HUES6 (cell line): ENCODE measurements around the gene NCAPH2.
"Not testable (repeated sequence)": the region's sequence is repeated elsewhere in the genome, so short reads cannot be mapped to it uniquely, and the experiment has no call there.

Experiments
- H3K27ac ChIP-seq: 2 replicates; pipeline ENCODE4 v1.7.0; 2013; ENCODE audit warnings: low read depth, mild to moderate bottlenecking, low read length, inconsistent platforms
- H3K27me3 ChIP-seq: 2 replicates; pipeline ENCODE4 v1.6.1; 2013; ENCODE audit warnings: low read length; ENCODE audit not compliant: control insufficient read depth, insufficient read depth
- H3K36me3 ChIP-seq: 2 replicates; pipeline ENCODE4 v1.6.1; 2013; ENCODE audit warnings: low read length; ENCODE audit not compliant: control insufficient read depth, insufficient read depth
- H3K4me1 ChIP-seq: 2 replicates; pipeline ENCODE4 v1.6.1; 2013; ENCODE audit warnings: low read length; ENCODE audit not compliant: control insufficient read depth, insufficient read depth
- H3K4me3 ChIP-seq: 2 replicates; pipeline ENCODE4 v1.5.1; 2013; ENCODE audit warnings: low read depth, low read length
- H3K9ac ChIP-seq: one replicate; pipeline ENCODE4 v1.6.1; 2013; ENCODE audit warnings: mild to moderate bottlenecking, low read length
- H3K9me3 ChIP-seq: 2 replicates; pipeline ENCODE4 v1.6.1; 2013; ENCODE audit warnings: low read depth, low read length; ENCODE audit not compliant: control insufficient read depth, insufficient read depth

Gene NCAPH2

DNA sequence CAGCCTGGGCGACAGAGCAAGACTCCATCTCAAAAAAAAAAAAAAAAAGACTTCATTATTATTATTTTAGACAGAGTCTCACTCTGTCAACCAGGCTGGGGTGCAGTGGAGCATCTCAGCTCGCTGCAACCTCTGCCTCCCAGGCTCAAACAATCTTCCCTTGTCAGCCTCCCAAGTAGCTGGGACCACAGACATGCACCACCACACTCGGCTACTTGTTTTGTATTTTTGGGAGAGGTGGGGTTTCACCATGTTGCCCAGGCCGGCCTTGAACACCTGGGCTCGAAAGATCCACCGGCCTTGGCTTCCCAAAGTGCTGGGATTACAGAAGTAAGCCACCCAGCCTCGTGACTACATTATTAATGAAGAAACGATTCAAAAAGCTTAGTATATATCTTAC is 27.1 kb downstream of the NCAPH2 start:
- H3K4me3 ChIP-seq = no peak overlapping the region
- no peaks in the 10 kb centered on the region for H3K36me3 ChIP-seq
- peaks cover 13% of the 10 kb centered on the region for H3K4me1 ChIP-seq

DNA sequence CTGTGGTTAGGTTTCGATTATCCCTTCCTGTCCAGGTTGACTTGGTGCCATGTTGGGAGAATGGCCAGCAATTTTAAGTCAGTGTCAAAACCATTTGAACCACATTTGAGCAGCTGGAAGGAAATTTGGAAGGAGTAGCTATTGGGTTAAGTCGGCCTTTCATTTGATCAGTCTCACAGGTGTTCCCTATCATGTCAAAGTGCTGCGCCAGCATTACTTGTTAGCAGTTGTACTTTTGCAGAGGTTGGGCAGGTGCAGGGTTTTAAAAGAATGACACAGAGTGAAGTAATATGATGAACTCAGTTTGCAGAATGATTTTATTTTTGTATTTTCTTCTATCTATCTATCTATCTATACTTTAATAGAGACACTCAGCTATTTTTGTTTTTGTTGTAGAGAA is 28.2 kb downstream of the NCAPH2 start:
- peaks cover 30% of the 10 kb centered on the region for H3K27me3 ChIP-seq
- H3K27ac ChIP-seq = no peak overlapping the region
- H3K4me1 ChIP-seq = peaks cover 10% of the 10 kb centered on the region
- H3K36me3 ChIP-seq = no peaks in the 10 kb centered on the region
- no peak overlapping the region for H3K4me3 ChIP-seq
- H3K9me3 ChIP-seq = no peaks in the 10 kb centered on the region
- no peak overlapping the region for H3K9ac ChIP-seq

More for the DNA sequence above, 27.1 kb downstream of the NCAPH2 start:
- Histone ChIP-seq H3K9me3 (no peaks in the 10 kb centered on the region), H3K27me3 (peaks cover 41% of the 10 kb centered on the region), H3K27ac (no peak overlapping the region), H3K9ac (no peak overlapping the region)

DNA sequence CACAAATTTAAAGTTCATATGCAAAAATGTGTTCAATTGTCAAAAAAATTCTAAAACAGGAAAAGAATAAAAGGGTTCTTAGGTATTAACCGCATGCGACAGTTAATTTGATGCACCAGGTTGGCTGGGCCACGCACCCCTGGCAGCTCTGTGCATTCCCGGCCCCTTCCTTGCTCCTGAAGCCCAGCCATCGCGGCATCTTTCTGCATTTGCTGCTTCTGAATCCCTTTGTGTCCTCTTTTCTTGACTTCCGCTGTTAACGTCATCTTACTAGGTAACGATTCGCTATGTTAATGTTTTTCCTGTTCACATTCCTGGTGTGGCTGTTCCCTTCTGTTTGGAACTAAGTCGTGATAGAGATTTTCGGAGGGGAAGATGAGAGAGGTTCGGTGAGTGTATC is 29.7 kb downstream of the NCAPH2 start:
- no peaks in the 10 kb centered on the region for H3K9me3 ChIP-seq
- no peak overlapping the region for H3K27ac ChIP-seq
- peaks cover 8% of the 10 kb centered on the region; the same call in 1 of the 2 replicates for H3K4me1 ChIP-seq
- H3K36me3 ChIP-seq = no peaks in the 10 kb centered on the region
- H3K4me3 ChIP-seq = no peak overlapping the region
- H3K9ac ChIP-seq = no peak overlapping the region
- peaks cover 14% of the 10 kb centered on the region for H3K27me3 ChIP-seq

DNA sequence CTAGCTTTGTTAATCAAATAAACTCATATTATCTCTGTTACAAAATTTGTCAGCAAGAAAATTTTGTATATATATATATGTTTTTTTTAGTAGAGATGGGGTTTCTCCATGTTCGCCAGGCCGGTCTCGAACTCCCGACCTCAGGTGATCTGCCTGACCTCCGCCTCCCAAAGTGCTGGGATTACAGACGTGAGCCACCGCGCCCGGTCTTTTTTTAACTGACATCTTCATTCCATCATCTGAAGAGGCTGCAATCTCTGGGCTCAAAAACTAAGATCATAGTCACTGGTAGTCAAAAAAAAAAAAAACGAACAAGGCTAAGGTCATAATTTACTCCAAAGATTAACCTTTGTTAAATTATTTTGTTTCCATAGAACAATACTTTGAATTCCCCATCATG is 32.4 kb downstream of the NCAPH2 start:
- no peak overlapping the region for H3K27ac ChIP-seq
- no peak overlapping the region for H3K4me3 ChIP-seq
- H3K36me3 ChIP-seq = no peaks in the 10 kb centered on the region
- peaks cover 12% of the 10 kb centered on the region for H3K27me3 ChIP-seq
- H3K9me3 ChIP-seq = no peaks in the 10 kb centered on the region
- H3K4me1 ChIP-seq = no peaks in the 10 kb centered on the region
- H3K9ac ChIP-seq = no peak overlapping the region

DNA sequence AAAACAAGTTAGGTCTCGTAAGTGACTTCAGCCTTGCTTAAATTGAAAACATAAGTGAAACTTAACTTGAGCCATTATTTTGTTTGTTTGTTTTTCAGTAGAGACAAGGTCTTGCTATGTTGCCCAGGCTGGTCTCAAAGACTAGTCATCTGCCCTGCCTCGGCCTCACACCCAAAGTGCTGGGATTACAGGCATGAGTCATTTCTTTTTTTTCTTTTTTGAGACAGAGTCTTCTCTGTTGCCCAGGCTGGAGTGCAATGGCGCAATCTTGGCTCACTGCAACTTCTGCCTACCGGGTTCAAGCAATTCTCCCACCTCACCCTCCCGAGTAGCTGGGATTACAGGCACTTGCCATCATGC is 33.6 kb downstream of the NCAPH2 start:
- not testable (repeated sequence) for H3K27ac ChIP-seq, H3K36me3 ChIP-seq, H3K4me1 ChIP-seq, H3K9me3 ChIP-seq, H3K9ac ChIP-seq, H3K4me3 ChIP-seq
- peaks cover 22% of the 10 kb centered on the region for H3K27me3 ChIP-seq

DNA sequence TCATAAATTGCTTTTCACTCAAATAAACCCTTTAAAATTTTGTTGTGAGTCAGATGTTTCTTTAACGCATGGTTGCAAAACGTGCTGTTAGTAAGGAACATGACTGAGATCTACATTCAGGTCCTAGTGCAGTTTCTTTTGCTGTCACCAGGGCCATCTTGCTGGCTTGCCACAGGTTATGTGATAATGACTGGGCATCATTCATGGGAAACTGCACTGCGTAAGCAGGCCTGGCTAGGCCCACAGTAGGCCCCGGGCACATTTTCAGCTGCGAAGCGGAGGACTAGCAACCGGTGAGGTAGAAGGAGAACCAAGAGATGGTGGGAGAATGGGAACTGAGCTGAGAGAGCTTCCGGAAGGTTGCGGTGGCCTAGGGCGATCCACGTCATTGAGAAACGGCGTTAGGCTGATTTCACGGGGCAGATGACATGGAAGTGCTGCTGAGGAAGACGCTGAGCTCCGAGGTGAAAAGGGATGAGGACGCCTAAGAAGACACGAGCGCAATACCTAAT is 34.4 kb downstream of the NCAPH2 start:
- peaks cover 22% of the 10 kb centered on the region for H3K27me3 ChIP-seq
- H3K4me1 ChIP-seq = no peaks in the 10 kb centered on the region
- H3K9ac ChIP-seq = no peak overlapping the region
- H3K9me3 ChIP-seq = no peaks in the 10 kb centered on the region
- H3K4me3 ChIP-seq = no peak overlapping the region
- H3K27ac ChIP-seq = no peak overlapping the region
- no peaks in the 10 kb centered on the region for H3K36me3 ChIP-seq

DNA sequence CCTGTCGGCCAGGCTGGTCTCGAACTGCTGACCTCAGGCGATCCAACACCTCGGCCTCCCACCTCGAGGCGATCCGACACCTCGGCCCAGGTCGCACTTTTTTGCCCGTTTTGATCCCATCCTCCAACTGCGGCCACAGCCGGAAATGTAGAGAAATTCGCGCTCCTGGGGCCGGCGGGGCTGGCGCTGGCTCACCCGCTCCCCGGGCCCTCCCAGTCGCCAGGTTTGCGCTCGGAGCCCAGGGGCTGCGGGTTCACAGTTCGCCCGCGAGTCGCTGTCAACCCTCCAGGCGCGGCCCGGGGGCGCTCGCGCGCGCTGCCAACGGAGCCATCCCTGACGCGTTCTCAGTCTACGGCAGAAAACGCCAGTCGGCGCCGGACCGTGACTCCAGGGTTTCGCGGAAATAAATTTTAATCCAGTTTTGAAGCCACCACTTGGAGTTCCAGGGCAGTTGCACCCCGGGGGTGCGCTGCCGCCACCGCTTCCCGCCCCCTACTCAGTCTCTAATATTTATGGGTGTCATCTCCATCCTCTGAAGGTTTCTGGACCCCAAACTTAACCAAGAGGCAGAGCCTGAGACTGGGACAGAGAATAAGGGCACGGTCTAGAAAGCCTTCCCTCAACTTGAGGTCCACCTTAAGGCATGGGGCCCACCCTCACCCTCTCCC is 36.2 kb downstream of the NCAPH2 start:
- no peaks in the 10 kb centered on the region for H3K36me3 ChIP-seq
- H3K27ac ChIP-seq = no peak overlapping the region
- H3K9ac ChIP-seq = no peak overlapping the region
- peaks cover 22% of the 10 kb centered on the region for H3K27me3 ChIP-seq
- no peaks in the 10 kb centered on the region for H3K9me3 ChIP-seq
- peak overlapping the region; percentile 49 for H3K4me3 ChIP-seq
- no peaks in the 10 kb centered on the region for H3K4me1 ChIP-seq

DNA sequence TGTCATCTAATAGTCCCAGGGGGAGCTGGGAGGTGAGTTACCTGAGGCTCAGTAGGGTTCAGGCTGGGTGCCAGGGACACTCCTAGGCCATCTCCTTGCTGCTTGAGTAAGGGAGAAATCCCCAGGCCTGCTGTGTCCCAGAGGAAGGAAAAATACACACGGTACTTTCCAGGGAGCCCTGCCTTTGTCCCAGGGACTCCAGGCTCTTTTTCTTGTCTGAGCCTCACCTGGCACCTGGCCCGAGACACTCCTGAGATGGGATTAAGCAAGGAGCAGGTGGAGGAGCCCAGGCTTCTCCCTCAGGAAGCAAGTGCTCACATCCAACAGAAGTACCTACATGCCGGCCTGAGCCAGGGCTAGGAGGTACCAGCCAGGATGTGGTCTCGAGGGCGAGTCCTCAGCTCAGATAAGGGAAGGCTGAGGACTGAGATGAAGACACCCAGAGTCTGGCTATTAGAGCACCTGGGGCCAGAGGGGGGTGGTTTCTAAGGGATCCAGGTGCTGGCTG is 36.8 kb downstream of the NCAPH2 start:
- Histone ChIP-seq H3K4me3 (no peak overlapping the region), H3K27me3 (peaks cover 22% of the 10 kb centered on the region), H3K4me1 (no peaks in the 10 kb centered on the region), H3K9ac (no peak overlapping the region), H3K9me3 (no peaks in the 10 kb centered on the region), H3K36me3 (no peaks in the 10 kb centered on the region), H3K27ac (no peak overlapping the region)

DNA sequence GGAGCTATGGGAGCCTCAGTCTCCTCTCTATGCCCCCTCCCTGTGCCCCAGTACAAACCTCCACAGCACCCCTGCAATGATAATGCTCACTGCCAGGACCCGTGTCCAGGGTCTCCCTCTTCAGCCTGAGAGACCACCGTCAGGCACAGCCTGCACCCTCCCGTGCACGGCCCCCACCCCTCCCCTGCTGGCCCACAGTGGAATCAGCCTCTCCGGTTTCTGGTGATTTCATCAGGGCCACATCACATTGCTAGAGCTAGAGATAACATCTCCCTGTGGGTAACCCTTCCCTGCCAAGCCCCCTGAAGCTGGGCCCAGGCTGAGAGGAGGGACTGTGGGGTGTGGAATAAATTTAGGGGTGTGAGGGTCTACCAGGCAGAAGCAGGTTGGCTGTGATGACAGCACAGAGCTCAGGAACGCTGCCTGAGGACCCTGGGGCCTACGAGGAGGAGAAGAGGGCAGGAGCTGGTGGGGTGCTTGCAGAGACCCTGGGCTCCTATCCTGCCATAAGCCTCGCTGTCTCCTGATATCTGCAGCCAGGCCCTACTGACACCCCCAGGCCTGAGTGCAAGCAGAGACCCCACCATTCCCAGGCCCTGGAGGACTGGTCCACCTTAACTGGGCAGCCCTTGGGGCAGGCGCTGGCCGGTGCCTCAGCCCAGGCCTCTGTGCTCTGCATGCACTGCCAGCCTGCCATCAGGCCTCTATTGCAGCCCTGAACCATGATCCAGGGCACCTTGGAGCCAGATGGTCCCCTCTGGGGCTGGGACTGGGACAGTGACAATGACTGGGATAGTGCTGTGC is 37.7 kb downstream of the NCAPH2 start, which contains the start of gene KLHDC7B:
Gene KLHDC7B (plus strand): TSS at position 378 of the 804 bp plus-strand sequence. CDS start 345 bp downstream, at position 723.
- H3K4me1 ChIP-seq = no peaks in the 10 kb centered on the region
- no peak within 1 kb of the TSS for H3K27ac ChIP-seq
- H3K27me3 ChIP-seq = peaks cover 22% of the 10 kb centered on the region
- H3K9me3 ChIP-seq = no peaks in the 10 kb centered on the region
- H3K9ac ChIP-seq = no peak within 1 kb of the TSS
- H3K36me3 ChIP-seq = no peaks in the 10 kb centered on the region
- no peak within 1 kb of the TSS for H3K4me3 ChIP-seq

DNA sequence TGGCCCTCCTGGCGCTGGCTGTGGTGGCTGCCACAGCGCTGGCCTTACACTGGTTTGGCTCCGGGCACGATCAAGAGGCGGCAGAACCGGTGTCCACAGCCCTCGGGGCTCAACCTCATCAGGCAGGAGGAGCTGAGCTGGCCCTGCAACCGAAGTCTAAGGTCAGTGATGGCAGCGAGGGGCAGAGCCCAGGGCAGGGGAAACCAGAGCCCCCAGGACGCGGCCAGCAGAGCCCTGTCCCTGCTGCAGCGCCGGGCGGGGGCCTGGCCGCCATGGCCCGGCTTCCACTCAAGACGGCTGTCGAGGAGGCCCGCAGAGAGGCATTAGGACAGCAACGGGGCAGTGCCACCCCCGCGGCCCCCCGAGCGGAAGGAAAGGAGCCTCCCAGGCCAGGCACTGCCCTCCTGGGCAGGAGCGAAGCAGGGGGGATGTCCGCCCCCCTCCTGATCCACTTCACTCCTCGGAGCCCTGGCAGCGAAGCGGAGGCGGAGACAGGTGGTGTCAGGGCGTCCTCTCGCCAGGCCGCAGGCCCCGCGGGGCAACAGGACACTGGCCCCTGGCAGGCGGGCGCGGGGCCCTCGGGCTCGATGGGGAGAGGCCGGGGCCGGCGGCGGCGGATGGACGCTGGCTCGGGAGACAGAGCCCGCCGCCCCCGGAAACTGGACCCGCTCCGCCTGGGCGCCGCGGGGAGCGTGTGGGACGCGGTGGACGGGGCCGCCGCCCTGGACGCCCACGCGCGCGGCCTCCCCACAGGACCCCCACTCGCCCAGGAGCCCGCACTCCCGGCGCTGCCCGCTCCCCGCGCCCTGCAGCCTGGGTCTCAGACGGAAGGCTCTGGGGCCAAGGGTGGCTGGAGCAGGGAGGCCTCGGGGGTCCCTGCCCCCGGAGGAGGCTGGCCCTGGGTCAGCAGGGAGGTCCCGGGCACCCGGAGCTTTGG is 38.6 kb downstream of the NCAPH2 start:
- no peaks in the 10 kb centered on the region for H3K4me1 ChIP-seq
- H3K27ac ChIP-seq = no peak overlapping the region
- no peaks in the 10 kb centered on the region for H3K36me3 ChIP-seq
- H3K4me3 ChIP-seq = no peak overlapping the region
- no peak overlapping the region for H3K9ac ChIP-seq
- H3K9me3 ChIP-seq = no peaks in the 10 kb centered on the region
- peaks cover 22% of the 10 kb centered on the region for H3K27me3 ChIP-seq
